HG03066 (cell line): ENCODE results near the gene DACT1.

ENCODE experiments used
- ATAC-seq: cut with Tn5 transposase; IDR thresholded peaks from one replicate; pipeline ENCODE4 v1.9.1; 2021; ENCODE audit warnings: low read depth; ENCODE audit not compliant: unreplicated experiment

The DACT1 gene

DNA sequence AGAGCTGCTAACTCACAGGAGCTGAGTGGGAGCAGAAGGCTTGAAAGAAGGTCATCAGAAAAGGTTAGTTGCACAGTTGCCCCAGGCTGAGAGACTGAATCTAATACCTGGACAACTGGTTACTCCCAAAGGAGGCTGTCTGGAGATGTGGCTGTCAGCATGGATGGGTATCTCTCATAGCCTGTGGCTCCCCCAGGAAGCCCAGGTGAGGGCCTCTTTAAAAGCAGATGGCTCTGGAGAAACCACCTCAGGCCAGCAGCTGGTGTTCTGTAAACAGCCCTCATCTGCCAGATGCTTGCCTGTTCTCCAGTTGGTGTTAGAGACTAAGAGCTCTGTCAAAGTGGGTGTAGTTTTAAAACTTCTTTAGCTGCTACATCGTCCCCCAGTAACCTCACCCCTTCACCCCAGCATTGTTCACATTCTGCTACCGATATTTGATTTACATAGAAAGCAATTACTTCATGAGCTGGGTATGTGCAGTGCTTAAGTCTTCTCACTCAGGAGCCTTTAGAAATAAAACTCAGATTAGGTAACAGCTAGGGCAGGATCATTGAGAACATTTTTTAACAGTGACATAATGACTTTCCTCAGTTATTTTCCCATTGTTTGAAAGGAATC lies 25.8 kb downstream of the DACT1 start:
- no peak for ATAC-seq

DNA sequence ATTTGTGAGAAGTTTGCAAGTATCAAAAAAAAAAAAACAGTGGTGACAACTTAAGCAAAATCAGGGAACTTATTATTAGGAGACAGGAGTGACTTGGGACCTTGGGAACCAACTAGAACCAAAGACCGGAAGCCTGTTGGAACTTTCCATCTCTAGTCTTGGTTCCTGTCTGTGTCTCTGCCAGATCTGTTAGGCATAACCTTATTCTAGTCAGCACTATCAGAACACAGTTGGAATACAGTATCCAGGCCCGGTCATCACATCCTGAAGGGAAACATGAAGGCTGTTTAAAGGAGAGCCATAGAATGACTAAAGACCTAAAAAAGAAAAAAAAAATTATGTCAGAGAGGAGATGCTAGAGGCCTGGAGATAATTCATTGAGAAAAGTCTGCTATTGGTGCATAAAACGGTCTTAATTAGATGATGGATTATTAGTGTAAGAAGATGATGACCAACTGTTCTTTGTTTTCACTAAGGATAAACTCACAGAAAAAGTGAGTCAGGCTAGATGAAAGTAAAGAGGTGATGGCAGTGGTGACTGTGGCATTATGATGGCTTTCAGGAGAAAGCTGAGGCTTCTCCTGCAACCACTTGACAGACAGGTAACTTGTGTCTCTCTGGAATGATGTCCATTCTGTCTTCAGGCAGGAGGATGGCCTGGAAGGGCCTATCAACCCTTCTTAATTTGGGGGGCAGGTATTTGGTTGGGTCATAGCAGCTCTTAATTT lies 28.2 kb downstream of the DACT1 start:
- no peak for ATAC-seq

DNA sequence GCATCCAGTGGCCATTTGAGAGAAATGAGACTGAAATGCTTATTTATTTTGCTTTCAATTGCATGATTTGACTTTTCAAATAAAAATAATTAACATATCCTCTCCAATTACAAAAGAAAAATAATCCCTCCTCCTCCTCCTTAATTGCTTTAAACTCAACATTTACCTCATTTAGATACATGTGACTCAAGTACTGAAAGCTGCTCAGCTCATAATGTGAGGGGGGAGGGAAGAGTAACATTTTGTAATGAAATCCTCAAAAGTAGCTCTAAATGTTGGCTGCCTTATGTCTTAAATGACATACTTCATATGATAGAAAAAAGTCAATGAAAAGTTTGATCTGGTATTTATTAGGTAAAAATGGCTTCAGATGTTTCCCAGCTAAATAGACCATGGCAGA lies 29.0 kb downstream of the DACT1 start:
- no peak for ATAC-seq

DNA sequence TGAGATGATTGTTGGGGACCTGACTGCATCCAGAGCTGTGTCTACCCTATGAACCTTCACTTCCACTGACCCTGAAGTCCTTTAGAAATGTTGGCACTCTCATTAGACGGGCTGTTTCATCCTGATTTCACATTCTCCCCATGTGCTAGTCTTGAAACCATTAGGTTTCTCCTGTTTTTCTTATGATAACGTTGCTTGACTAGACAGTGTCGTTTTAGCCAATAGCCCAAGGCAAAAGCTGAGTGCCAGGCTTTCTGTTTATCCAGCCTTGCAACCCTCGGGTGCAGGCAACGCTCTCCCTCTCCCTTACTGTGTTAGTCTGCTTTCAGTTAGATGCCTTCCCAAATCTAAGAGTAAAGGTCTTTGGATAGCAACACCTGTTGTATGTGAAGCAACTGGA lies 30.1 kb downstream of the DACT1 start:
- ATAC-seq, result no peak

DNA sequence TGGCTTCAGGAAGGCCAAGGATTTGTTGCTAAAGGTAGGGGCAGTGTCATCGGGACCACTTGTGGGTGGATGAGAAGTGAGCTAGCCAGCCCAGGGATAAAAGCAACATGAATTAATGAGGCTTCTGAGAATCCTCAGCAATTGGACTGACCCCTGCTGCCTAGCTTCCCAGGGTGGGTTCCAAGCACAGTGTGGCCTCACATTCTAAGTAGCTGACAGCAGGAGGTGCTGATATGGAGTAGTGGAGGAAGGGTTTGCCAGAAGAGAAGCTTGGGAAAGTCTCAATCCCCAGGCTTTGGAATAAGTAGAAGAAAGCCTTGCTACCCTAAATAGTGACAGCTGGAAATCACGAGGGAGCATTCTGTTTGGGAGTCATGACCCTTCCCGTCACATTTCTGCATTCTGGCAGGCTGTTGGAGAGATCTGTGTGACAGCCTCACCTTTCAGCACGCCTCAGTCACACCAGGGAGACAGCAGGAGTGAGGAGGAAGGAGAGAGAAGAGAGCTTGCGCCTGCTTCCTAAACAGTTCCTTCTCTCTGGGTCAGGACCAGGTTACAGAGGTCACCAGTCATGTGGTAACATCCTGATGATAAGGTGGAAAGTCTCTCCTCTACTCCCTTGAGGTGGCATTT lies 31.2 kb downstream of the DACT1 start:
- no peak for ATAC-seq

DNA sequence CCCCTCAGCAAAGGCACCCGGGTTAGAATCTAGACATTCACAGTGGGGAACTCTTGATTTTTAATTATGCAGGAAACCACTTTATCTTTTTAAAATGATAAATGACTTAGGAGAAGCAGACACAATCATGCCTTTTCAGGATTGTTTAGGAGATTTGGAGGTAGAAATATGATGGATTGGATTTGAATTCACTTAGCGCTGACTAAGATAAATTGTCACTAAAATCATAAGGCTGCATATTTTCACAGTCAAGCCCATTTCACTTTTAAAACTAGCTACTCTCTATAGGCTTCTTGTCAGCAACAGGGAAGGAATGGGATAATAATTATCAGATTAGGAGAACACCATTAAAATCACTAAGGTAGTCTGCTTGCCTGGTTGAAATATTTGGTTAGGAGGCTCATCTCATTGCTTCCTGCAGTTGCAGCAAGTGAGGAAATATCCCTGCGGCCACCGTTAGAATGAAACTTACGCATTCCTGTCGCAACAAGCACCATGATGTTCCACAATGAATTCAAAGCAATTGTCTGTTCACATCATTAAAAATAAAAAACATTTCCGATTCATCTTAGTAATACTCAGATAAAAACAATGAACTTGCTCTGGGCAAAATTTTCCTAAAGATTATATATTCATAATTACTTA lies 31.9 kb downstream of the DACT1 start:
- no peak for ATAC-seq

DNA sequence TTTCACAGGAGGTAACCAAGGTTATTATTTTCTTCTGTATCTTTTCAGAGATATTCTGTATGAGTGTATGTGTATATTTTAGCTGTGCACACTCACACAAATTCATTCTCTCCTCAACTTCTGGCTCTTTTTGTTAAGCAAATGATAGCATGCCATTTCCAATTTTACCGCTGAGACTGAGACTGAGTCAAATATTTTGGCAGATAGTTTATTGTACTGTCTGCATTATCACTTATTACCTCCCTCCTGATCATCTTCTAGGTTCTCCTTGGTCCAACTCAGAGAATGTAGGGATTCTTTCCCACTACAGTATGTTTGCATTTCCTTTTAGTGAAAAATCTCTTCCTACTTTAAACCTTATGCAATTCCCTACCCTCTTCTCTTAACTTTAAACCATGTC lies 33.3 kb downstream of the DACT1 start:
- no peak for ATAC-seq

DNA sequence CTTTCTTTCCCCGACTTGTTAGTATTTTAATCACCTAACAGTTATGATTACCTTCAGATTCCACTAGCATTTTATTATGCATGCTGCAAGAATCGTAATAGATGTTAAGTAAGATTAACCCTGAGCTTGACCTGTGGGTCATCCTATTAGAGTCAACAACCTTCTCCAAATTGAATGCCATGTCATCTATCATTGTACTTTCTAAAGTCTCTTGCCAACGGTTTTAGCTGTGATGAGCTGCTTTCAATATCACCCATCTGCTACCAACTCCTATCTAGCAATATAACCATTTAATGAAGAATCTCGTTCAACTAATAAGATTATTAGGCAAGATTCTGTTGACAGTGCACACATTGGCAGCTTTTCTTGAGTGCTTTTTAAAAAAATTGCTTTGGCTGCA lies 33.7 kb downstream of the DACT1 start:
- no peak for ATAC-seq

DNA sequence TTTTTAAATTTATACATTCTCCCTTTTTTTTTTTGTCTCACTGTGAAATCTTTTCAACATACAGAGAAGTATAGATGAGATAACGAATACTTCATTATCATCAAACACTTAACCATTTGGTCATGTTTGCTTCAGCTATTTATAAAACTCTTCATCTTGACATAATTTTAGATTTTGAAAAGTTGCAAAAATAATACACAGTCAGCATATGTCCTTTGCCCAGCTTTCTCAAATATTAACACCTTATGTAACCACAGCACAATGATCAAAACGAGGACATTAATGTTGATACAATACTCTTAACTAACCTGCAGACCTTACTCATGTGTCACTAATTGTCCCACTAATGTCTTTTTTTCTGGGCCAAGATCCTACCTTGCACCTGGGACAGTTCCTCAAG lies 36.0 kb downstream of the DACT1 start:
- ATAC-seq, result no peak

DNA sequence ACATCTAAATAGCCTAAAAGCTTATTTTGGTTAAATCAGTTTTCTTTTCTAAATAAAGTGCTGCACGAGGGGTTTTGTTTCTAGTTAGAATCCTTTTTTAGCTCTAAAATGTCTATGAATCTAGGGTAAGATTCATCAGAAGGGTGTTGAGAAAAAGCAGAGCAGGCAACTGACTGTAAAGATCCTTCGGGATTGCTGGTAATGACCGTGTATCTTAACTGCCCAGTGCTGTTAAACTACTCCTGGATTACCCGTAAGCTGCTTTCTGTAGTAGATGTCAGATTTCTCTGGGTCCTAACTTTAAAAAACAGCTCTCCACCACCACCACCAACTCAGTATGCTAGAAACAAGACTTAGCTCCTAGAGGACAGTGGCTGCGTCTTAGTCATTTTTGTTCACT lies 39.2 kb downstream of the DACT1 start:
- no peak for ATAC-seq

DNA sequence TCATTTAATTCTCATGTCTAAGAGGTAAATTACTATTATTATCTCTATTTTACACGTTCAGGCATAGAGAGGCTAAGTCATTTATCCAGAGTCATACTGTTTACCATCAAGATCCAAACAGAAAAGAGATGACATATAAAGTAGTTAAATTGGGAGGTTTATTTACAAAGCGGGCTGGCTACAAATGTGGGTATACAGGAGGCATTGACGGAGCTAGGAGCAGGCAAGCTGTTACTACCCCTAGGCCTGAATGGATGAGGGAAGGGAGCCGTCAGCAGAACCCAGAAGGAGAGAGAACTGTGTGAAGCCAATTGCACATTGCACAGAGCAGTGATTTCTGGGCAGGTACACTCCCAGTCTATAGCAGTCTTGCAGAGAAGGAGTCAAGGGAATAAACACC lies 39.8 kb downstream of the DACT1 start:
- no peak for ATAC-seq

DNA sequence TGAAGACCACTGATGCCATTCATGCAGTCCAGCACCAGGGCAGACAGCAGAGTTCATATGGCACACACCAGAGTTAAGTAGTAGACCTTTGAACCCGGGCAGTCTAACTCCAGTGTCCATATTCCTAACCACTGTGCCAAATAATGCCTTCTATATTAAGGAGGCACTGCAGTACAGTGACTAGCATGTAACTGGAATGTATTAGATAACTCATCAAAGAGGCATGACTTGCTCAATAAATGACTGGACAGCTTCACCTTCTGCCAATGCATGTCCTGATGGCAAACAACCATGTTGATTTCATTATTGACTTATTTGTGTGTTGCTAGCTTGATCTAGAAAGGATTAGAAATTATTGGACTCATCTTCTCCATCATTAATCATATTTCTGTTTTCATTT lies 40.2 kb downstream of the DACT1 start:
- no peak for ATAC-seq

DNA sequence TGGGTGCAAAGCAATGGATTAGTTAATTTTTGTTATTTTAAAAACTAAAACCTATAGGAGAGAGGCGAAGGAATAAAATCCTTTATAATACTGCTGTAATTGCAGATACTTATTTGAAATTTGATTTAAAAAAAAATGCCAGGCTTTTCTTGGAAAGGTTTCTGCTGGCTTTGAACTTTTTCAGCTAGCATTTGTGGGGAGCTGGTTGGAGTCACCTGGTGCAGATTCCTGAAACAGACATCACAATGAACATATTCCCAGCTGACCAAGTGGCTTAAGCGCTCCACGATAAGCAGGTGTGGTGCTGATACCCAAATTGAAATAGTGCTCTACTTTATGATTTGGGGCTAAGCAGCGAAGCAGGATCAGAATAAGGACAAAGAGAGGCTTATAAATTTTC lies 42.9 kb downstream of the DACT1 start:
- no peak for ATAC-seq

DNA sequence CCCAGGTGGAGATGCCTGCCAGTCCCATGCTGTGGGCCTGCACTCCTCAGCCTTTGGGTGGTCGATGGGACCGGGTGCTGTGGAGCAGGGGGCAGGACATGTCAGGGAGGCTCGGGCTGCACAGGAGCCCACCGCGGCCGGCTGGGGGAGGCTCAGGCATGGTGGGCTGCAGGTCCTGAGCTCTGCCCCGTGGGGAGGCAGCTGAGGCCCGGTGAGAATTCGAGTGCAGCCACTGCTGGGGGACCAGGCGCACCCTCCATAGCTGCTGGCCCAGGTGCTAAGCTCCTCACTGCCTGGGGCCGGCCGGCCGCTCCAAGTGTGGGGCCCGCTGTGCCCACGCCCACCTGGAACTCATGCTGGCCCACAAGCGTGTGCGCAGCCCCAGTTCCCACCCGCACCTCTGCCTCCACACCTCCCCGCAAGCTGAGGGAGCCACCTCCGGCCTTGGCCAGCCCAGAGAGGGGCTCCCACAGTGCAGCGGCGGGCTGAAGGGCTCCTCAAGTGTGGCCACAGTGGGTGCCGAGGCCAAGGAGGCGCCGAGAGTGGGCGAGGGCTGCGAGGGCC lies 49.6 kb downstream of the DACT1 start:
- no peak for ATAC-seq

DNA sequence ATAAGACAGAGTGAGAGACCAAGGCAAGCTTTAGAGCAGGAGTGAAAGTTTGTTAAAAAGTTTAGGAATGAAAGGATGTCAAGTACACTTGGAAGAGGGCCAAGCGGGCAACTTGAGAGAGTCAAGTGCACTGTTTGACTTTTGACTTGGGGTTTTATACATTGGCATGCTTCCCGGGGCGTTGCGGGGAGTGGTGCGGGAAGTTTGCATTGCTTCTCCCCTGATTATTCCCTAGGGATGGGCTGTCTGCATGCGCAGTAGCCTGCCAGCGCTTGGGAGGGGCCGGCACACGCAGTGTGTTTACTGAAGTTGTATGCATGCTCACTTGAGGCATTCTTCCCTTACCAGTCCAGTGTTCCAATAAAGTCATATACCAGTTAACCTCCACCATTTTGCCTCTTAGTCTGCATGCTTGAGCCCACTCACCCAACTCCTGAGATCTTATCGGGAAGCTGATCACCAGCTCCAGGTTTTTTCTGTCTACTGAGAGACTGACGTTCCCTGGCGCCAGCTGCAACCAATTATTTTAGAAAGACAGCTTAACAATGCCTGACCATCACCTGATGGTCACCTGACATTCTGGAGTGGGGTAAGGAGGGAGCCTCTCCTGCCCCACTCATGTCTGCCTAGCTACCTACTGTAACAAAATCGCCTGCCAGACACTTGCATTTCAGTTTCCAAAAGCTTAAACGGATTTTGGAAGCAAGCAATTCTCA lies 53.2 kb downstream of the DACT1 start:
- no peak for ATAC-seq

DNA sequence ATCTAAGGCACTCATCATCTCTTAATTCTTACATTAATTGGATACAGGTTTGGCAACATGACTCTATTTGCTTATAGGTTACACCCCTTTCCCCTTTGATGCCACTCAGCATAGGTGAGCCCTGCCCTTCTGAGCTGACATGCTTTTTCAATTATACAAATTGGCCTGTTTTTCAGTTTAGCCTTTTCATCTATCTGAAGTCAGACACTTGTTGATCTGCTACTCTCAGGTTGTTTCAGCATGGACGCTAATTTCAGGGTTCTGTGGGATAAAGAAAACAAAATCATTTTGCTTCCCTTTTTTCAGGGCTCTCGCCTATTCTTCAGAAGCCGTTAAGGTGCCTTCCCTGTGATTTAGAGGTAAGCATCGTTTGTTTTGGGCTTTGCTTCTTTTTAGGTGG lies 55.3 kb downstream of the DACT1 start:
- no peak for ATAC-seq

DNA sequence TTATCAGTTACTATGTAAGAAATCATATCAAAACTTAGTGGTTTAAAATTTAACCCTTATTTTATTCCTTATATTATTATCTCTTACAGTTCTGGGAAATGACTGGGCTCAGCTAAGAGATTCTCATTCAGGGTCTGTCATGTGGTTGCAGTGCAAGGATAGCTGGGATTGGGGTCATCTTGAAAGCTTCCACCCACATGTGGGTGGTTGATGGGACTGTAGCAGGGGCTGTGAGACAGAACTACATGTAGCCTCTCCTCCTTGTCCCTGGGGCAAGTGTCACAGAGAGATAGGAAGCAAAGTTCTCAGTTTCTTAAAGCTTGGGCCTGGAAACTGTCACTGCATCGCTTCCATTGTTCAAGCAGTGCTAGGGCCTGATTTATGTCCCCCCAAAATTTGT lies 57.8 kb downstream of the DACT1 start:
- ATAC-seq, result no peak

DNA sequence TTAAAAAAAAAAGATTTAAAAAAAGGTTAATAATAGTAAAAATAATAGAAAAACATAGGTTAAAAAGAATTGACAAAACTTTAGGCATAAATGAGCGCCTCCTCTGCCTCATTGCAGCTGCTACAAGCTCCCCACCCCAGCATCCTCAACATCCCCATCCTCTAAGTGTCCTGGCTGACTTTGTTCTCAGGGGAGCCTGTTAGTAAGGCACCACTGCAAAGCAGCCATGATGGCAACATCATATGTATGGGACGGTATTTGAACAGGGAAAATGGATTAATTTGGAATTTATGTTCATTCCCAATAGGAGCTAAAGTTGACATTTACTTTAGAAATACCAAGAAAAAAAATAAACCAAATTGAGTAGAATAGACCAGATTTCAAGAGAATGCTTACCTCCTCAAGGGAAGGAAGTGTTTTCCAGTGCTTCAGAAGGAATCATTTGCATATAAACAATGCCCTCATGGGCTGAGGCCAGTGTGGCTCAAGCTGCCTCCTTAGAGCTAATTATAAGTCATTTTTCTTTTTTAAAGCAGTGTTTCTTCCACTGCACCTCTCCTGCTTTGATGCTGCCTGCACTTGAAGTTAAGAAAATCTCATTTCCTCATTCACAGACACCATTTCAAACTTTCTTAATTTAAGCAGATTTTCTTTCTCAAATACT lies 59.6 kb downstream of the DACT1 start:
- no peak for ATAC-seq
